Caco-2 (cell line): ENCODE data around the gene RNLS. TPM values are rescaled to one million over a fixed set of nuclear protein-coding genes. Genes with fewer than 3 reads are reported as not detected.

Experiments used
- BruUV-seq: library from RNA; stranded (reverse); fragments of 400-500 nt; replicated peaks from 2 replicates; lab custom pipeline; 2021; lab: Mats Ljungman, UMichigan
- CTCF ChIA-PET: fragments of 300-600 bp; sonication (Branson Sonifier 250); formaldehyde crosslinking; loops from one replicate; lab custom pipeline; 2022; ENCODE audit warnings: antibody characterized with exemption; lab: Charles Lee
- POLR2A ChIA-PET: fragments of 300-600 bp; sonication (Branson Sonifier 250); formaldehyde crosslinking; loops from one replicate; lab custom pipeline; 2022; ENCODE audit warnings: antibody characterized with exemption; lab: Charles Lee
- DNase-seq, 2 experiments: peaks; one replicate each; pipeline versions ENCODE4 v3.0.0 to v3.0.0-alpha.2; 2020 to 2022
- H3K27me3 ChIP-seq: replicated peaks from 2 replicates; pipeline ENCODE4 v1.6.0; 2011; ENCODE audit warnings: low read length; ENCODE audit not compliant: control insufficient read depth, insufficient read depth
- H3K36me3 ChIP-seq: 2 replicates; pipeline ENCODE4 v1.5.1; 2011; ENCODE audit warnings: low read length; ENCODE audit not compliant: control insufficient read depth, insufficient read depth
- H3K4me1 ChIP-seq: fragments of 250-450 bp; sonication (Bioruptor Pico); 2 replicates; pipeline ENCODE4 v1.5.1; 2020; ENCODE audit warnings: mild to moderate bottlenecking
- H3K4me3 ChIP-seq: 2 replicates; pipeline ENCODE4 v1.5.1; 2011; ENCODE audit warnings: low read depth, mild to moderate bottlenecking, control low read depth, low read length
- H3K9me3 ChIP-seq: fragments of 250-450 bp; sonication (Bioruptor Pico); 2 replicates; pipeline ENCODE4 v1.5.1; 2020; ENCODE audit warnings: mild to moderate bottlenecking, moderate library complexity
- H3K27ac Mint-ChIP-seq: one replicate; pipeline ENCODE4 v1.8.0; 2022; ENCODE audit warnings: mixed read lengths; ENCODE audit not compliant: unreplicated experiment
- H3K27me3 Mint-ChIP-seq: one replicate; pipeline ENCODE4 v1.8.0; 2022; ENCODE audit warnings: mixed read lengths; ENCODE audit not compliant: insufficient read depth, unreplicated experiment
- H3K36me3 Mint-ChIP-seq: one replicate; pipeline ENCODE4 v1.8.0; 2022; ENCODE audit warnings: mild to moderate bottlenecking, mixed read lengths; ENCODE audit not compliant: insufficient read depth, unreplicated experiment
- H3K4me1 Mint-ChIP-seq: one replicate; pipeline ENCODE4 v1.8.0; 2022; ENCODE audit warnings: low read depth, mixed read lengths; ENCODE audit not compliant: unreplicated experiment
- H3K4me3 Mint-ChIP-seq: one replicate; pipeline ENCODE4 v1.8.0; 2022; ENCODE audit warnings: mild to moderate bottlenecking, moderate library complexity, mixed read lengths; ENCODE audit not compliant: unreplicated experiment
- H3K9me3 Mint-ChIP-seq: one replicate; pipeline ENCODE4 v1.8.0; 2022; ENCODE audit warnings: mixed read lengths; ENCODE audit not compliant: unreplicated experiment
- intact Hi-C: fragments of 100-400 bp; cut with micrococcal nuclease; formaldehyde crosslinking; loops from one replicate; pipeline ENCODE4 v1.10.0; 2022; ENCODE audit not compliant: unreplicated experiment
- total RNA-seq: library from RNA; stranded (reverse); gene quantifications from 2 replicates; pipeline ENCODE4 v1.2.3, GENCODE V29; 2022
- TF ChIP-seq, protein P1 (sequence below), 2 experiments: fragments of 200-600 bp in 1 of 2; IDR thresholded peaks; 1 replicate in 1 of 2; 2 replicates in 1 of 2; pipeline versions ENCODE4 v1.5.1 to v1.8.0; 2011 to 2022; ENCODE audit warnings: antibody characterized with exemption in 1 of 2, control low read depth in 1 of 2, inconsistent platforms in 1 of 2, low read depth in 1 of 2, low read length in 1 of 2, mild to moderate bottlenecking in 1 of 2, moderate library complexity in 1 of 2; ENCODE audit not compliant: insufficient read depth in 1 of 2, severe bottlenecking in 1 of 2, unreplicated experiment in 1 of 2

The RNLS gene
- total RNA-seq, 1 experiment from 2014 or later, result 5.7 TPM

DNA sequence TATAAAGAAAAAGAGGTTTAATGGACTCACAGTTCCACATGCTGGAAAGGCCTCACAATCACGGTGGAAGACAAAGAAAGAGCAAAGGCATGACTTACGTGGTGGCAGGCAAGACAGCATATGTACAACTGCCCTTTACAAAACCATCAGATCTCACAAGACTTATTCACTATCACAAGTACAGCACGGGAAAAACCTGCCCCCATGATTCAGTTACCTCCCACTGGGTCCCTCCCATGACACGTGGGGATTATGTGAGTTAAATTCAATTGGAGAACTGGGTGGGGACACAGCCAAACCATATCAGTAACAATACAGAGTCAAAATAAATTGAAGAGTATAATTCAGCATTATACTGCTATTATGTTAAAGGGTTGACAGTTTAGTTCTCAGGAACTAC, 37.8 kb downstream of the RNLS start:
- TF ChIP-seq, protein P1, sequence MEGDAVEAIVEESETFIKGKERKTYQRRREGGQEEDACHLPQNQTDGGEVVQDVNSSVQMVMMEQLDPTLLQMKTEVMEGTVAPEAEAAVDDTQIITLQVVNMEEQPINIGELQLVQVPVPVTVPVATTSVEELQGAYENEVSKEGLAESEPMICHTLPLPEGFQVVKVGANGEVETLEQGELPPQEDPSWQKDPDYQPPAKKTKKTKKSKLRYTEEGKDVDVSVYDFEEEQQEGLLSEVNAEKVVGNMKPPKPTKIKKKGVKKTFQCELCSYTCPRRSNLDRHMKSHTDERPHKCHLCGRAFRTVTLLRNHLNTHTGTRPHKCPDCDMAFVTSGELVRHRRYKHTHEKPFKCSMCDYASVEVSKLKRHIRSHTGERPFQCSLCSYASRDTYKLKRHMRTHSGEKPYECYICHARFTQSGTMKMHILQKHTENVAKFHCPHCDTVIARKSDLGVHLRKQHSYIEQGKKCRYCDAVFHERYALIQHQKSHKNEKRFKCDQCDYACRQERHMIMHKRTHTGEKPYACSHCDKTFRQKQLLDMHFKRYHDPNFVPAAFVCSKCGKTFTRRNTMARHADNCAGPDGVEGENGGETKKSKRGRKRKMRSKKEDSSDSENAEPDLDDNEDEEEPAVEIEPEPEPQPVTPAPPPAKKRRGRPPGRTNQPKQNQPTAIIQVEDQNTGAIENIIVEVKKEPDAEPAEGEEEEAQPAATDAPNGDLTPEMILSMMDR (IDR thresholded peaks at IDR 0.05; ENCODE audit: insufficient read depth in 1 of 2, low read depth in 1 of 2, low read length in 1 of 2, severe bottlenecking in 1 of 2, unreplicated experiment in 1 of 2), result no peak
- H3K4me3 Mint-ChIP-seq, result no peak overlapping the region

DNA sequence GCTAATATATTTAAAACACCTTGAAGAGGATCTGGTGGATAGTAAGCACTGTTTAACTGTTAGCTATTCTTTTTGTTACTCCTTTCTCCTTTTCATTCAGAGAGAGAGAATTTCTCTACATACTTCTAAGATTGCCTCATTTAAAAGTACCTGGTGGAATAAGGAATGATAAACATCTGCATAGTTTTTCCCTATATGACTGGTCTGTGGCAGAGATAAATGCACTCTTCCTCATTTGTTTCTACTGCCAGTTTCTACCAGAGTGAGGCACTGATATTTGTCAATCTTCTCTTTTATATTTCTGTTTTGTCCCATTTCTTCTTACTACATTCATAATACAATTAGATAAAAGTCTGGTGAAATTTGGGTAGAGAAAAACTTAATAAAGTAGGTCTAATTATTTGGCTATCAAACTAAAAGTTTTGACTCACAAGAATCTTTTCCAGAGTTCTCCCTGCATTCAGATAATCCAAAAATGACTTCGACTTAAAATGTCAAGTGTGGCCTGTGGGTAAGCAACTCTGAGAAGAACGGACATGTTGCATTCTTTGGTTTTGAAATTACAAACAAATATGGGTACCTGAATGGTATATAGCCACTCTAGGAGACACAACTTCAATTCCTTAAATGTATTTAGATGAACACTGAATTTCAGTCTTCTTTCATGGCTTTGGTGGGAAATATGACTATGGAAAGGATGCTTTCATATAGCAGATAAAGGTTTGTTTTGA, 38.8 kb downstream of the RNLS start:
- Mint-ChIP-seq H3K27me3 (no peaks in the 10 kb centered on the region), H3K27ac (no peak overlapping the region), H3K4me3 (no peak overlapping the region), H3K36me3 (no peaks in the 10 kb centered on the region), H3K9me3 (no peaks in the 10 kb centered on the region), H3K4me1 (no peaks in the 10 kb centered on the region)
- H3K9me3 ChIP-seq, result no peaks in the 10 kb centered on the region
- intact Hi-C loops, result no loop called here
- BruUV-seq, result no TSS peak
- TF ChIP-seq, protein P1 (IDR thresholded peaks at IDR 0.05; ENCODE audit: insufficient read depth in 1 of 2, low read depth in 1 of 2, low read length in 1 of 2, severe bottlenecking in 1 of 2, unreplicated experiment in 1 of 2), result no peak
- DNase-seq, result no peak
- ChIA-PET POLR2A (no interaction called here), CTCF (no interaction called here)
- 0 out of 2 replicates have a peak, but pooled peaks cover 7% of the 10 kb centered on the region for H3K4me1 ChIP-seq
- H3K27me3 ChIP-seq, result no peaks in the 10 kb centered on the region
- H3K4me3 ChIP-seq, result no peak overlapping the region
- H3K36me3 ChIP-seq, result no peaks in the 10 kb centered on the region

More for the DNA sequence above, 37.8 kb downstream of the RNLS start:
- intact Hi-C loops, result no loop called here
- CTCF ChIA-PET, result interaction anchor here (0.6 kb wide), 1 partner anchor 703 kb away, joined by 3 read pairs; no protein-coding TSS in a partner anchor
- no peaks in the 10 kb centered on the region for H3K27me3 Mint-ChIP-seq
- Histone ChIP-seq H3K27me3 (no peaks in the 10 kb centered on the region), H3K9me3 (no peaks in the 10 kb centered on the region), H3K4me3 (no peak overlapping the region), H3K4me1 (0 out of 2 replicates have a peak, but pooled peaks cover 7% of the 10 kb centered on the region), H3K36me3 (no peaks in the 10 kb centered on the region)
- POLR2A ChIA-PET, result no interaction called here
- no TSS peak for BruUV-seq
- DNase-seq, result no peak
- no peaks in the 10 kb centered on the region for H3K9me3 Mint-ChIP-seq
- no peaks in the 10 kb centered on the region for H3K4me1 Mint-ChIP-seq
- H3K27ac Mint-ChIP-seq, result no peak overlapping the region
- H3K36me3 Mint-ChIP-seq, result no peaks in the 10 kb centered on the region

DNA sequence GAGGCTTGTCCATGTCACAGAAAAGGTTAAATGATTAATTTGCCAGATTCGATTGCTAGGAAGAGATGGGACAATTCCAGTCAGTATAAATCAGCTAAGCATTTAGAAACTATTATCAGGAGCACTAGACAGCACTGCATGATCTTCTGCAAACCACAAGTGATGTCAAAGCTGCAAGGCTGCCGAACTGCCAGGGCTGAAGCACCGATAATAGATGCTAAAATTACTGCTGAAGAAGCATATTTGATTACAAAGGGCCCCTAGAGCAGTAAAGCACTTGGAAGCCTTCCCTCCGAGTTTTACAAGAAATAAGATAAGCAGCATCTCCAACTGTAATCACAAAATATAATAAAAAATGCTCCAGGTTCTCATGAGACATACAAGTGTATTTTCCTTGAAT, 40.6 kb downstream of the RNLS start:
- Mint-ChIP-seq H3K27ac (no peak overlapping the region), H3K9me3 (no peaks in the 10 kb centered on the region), H3K4me3 (no peak overlapping the region), H3K4me1 (no peaks in the 10 kb centered on the region), H3K27me3 (no peaks in the 10 kb centered on the region), H3K36me3 (no peaks in the 10 kb centered on the region)
- intact Hi-C loops, result no loop called here
- TF ChIP-seq, protein P1 (IDR thresholded peaks at IDR 0.05; ENCODE audit: insufficient read depth in 1 of 2, low read depth in 1 of 2, low read length in 1 of 2, severe bottlenecking in 1 of 2, unreplicated experiment in 1 of 2), result no peak
- no peak overlapping the region for H3K4me3 ChIP-seq
- no peak for DNase-seq
- H3K9me3 ChIP-seq, result no peaks in the 10 kb centered on the region
- 0 out of 2 replicates have a peak, but pooled peaks cover 7% of the 10 kb centered on the region for H3K4me1 ChIP-seq
- CTCF ChIA-PET, result no interaction called here
- H3K36me3 ChIP-seq, result no peaks in the 10 kb centered on the region
- POLR2A ChIA-PET, result no interaction called here
- no TSS peak for BruUV-seq
- H3K27me3 ChIP-seq, result no peaks in the 10 kb centered on the region
